Bone marrow (tissue), 2 donors: ENCODE data around the gene HPCAL1.
"Not testable (repeated sequence)": the region's sequence is repeated elsewhere in the genome, so short reads cannot be mapped to it uniquely, and the experiment has no call there.

ENCODE experiments used
- DNase-seq, 2 donors: peaks; one replicate each; lab custom pipeline; 2025; lab: John Stamatoyannopoulos, UW

The HPCAL1 gene

GRCh38 chr2:10302479-10303180, at the start of gene HPCAL1:
Gene HPCAL1, plus strand, starts transcription at chr2:10302904. Its CDS starts 116,854 bp downstream, at chr2:10419758.
- peak; percentile 71 to 97 for DNase-seq

- no peak for DNase-seq
These were observed 48.9 kb upstream of the HPCAL1 start for GRCh38 chr2:10253596-10254372.

GRCh38 chr2:10254373-10255188, 48.1 kb upstream of the HPCAL1 start:
- DNase-seq = no peak

- no peak for DNase-seq
These were observed 47.3 kb upstream of the HPCAL1 start for GRCh38 chr2:10255189-10256030.

- DNase-seq = no peak
These were observed 46.6 kb upstream of the HPCAL1 start for GRCh38 chr2:10256031-10256514.

GRCh38 chr2:10256515-10257031, 46.1 kb upstream of the HPCAL1 start:
- no peak for DNase-seq

- DNase-seq = no peak
These were observed 45.7 kb upstream of the HPCAL1 start for GRCh38 chr2:10257036-10257435.

- DNase-seq = no peak
These were observed 45.1 kb upstream of the HPCAL1 start for GRCh38 chr2:10257500-10258147.

- DNase-seq = no peak
These were observed 44.4 kb upstream of the HPCAL1 start for GRCh38 chr2:10258326-10258725.

GRCh38 chr2:10258726-10259125, 44.0 kb upstream of the HPCAL1 start:
- no peak for DNase-seq

GRCh38 chr2:10260130-10260529, 42.6 kb upstream of the HPCAL1 start:
- DNase-seq = no peak

- DNase-seq = not testable (repeated sequence)
These were observed 39.2 kb upstream of the HPCAL1 start for GRCh38 chr2:10263526-10263925.

GRCh38 chr2:10264506-10265328, 38.0 kb upstream of the HPCAL1 start:
- no peak for DNase-seq

- DNase-seq = no peak
These were observed 37.2 kb upstream of the HPCAL1 start for GRCh38 chr2:10265329-10266132.

- no peak for DNase-seq
These were observed 36.5 kb upstream of the HPCAL1 start for GRCh38 chr2:10266133-10266620.

GRCh38 chr2:10267036-10267435, 35.7 kb upstream of the HPCAL1 start:
- DNase-seq = no peak

GRCh38 chr2:10267551-10268465, 34.9 kb upstream of the HPCAL1 start:
- no peak for DNase-seq

GRCh38 chr2:10269291-10269690, 33.4 kb upstream of the HPCAL1 start:
- no peak for DNase-seq
